HEK293 (cell line): Measurements from ENCODE around the gene CYB5R2.

Experiments used
- CTCF ChIA-PET: fragments of 350-600 bp; formaldehyde crosslinking; extraction: SDS; loops from one replicate; lab custom pipeline; 2021; ENCODE audit warnings: antibody characterized with exemption; lab: Yijun Ruan, JAX
- POLR2A ChIA-PET: fragments of 300-600 bp; formaldehyde crosslinking; extraction: SDS; loops from one replicate; lab custom pipeline; 2020; ENCODE audit warnings: antibody characterized with exemption, inconsistent platforms; lab: Yijun Ruan, JAX
- H3K27ac ChIP-seq: fragments of 200-500 bp; sonication (Bioruptor generic); 2 replicates; pipeline ENCODE4 v1.5.1; 2014; ENCODE audit warnings: low read depth, low read length, control low read depth, inconsistent platforms; ENCODE audit errors: extremely low read depth
- H3K36me3 ChIP-seq, 2 experiments: fragments of 200-500 bp in 1 of 2; sonication (Bioruptor generic) in 1 of 2; 1 replicate in 1 of 2; 2 replicates in 1 of 2; pipeline ENCODE4 v1.5.1; 2014 to 2017; ENCODE audit warnings: inconsistent platforms in 2 of 2, low read length in 2 of 2; ENCODE audit not compliant: control insufficient read depth in 2 of 2, insufficient read depth in 1 of 2
- H3K4me1 ChIP-seq: fragments of 200-500 bp; sonication (Bioruptor generic); 2 replicates; pipeline ENCODE4 v1.5.1; 2014; ENCODE audit warnings: mild to moderate bottlenecking, low read length, inconsistent platforms; ENCODE audit not compliant: control insufficient read depth, insufficient read depth
- H3K4me3 ChIP-seq: 2 replicates; pipeline ENCODE4 v1.5.1; 2011; ENCODE audit warnings: low read depth, mild to moderate bottlenecking, control low read depth, low read length, moderate library complexity
- H3K9me3 ChIP-seq: fragments of 200-500 bp; sonication (Bioruptor generic); 2 replicates; pipeline ENCODE4 v1.5.1; 2014; ENCODE audit warnings: low read depth, low read length, inconsistent platforms; ENCODE audit not compliant: control insufficient read depth, insufficient read depth
- BCL11A ChIP-seq: fragments of 450-650 bp; formaldehyde crosslinking; IDR thresholded peaks from 2 replicates; pipeline ENCODE4 v1.5.1; 2016; ENCODE audit warnings: low read depth, missing biosample characterization, missing genetic modification characterization
- GFI1B ChIP-seq: fragments of 450-650 bp; formaldehyde crosslinking; IDR thresholded peaks from 2 replicates; pipeline ENCODE4 v1.5.1; 2016; ENCODE audit warnings: missing biosample characterization, missing genetic modification characterization
- GLI4 ChIP-seq: fragments of 450-650 bp; formaldehyde crosslinking; IDR thresholded peaks from 2 replicates; pipeline ENCODE4 v1.5.1; 2016; ENCODE audit warnings: missing biosample characterization, missing genetic modification characterization
- HOXC10 ChIP-seq: sonication (generic); formaldehyde crosslinking; IDR thresholded peaks from 2 replicates; pipeline ENCODE4 v1.8.1; 2023; ENCODE audit warnings: mild to moderate bottlenecking, missing genetic modification reagents
- MYNN ChIP-seq: fragments of 450-650 bp; formaldehyde crosslinking; IDR thresholded peaks from 2 replicates; pipeline ENCODE4 v1.5.1; 2016; ENCODE audit warnings: missing biosample characterization, missing genetic modification characterization, borderline replicate concordance
- OSR2 ChIP-seq: fragments of 450-650 bp; formaldehyde crosslinking; IDR thresholded peaks from 2 replicates; pipeline ENCODE4 v1.5.1; 2016; ENCODE audit warnings: missing biosample characterization, missing genetic modification characterization
- TCF7L2 ChIP-seq: IDR thresholded peaks from 2 replicates; pipeline ENCODE4 v1.6.1; 2011; ENCODE audit warnings: low read depth, mild to moderate bottlenecking, inconsistent platforms, low read length, moderate library complexity, borderline replicate concordance
- YY2 ChIP-seq: fragments of 450-650 bp; formaldehyde crosslinking; IDR thresholded peaks from 2 replicates; pipeline ENCODE4 v1.5.1; 2016; ENCODE audit warnings: missing biosample characterization, missing genetic modification characterization
- ZBTB48 ChIP-seq: fragments of 450-650 bp; formaldehyde crosslinking; IDR thresholded peaks from 2 replicates; pipeline ENCODE4 v1.5.1; 2016; ENCODE audit warnings: missing biosample characterization, missing genetic modification characterization
- ZFP41 ChIP-seq: fragments of 450-650 bp; formaldehyde crosslinking; IDR thresholded peaks from 2 replicates; pipeline ENCODE4 v1.5.1; 2016; ENCODE audit warnings: missing biosample characterization, missing genetic modification characterization, borderline replicate concordance
- ZFP69B ChIP-seq: fragments of 450-650 bp; formaldehyde crosslinking; IDR thresholded peaks from 2 replicates; pipeline ENCODE4 v1.5.1; 2016; ENCODE audit warnings: missing biosample characterization, missing genetic modification characterization
- ZNF140 ChIP-seq: fragments of 450-650 bp; formaldehyde crosslinking; IDR thresholded peaks from 2 replicates; pipeline ENCODE4 v1.5.1; 2016; ENCODE audit warnings: missing biosample characterization, missing genetic modification characterization
- ZNF146 ChIP-seq: fragments of 450-650 bp; formaldehyde crosslinking; IDR thresholded peaks from 2 replicates; pipeline ENCODE4 v1.5.1; 2016; ENCODE audit warnings: missing biosample characterization, missing genetic modification characterization
- ZNF157 ChIP-seq: fragments of 450-650 bp; formaldehyde crosslinking; IDR thresholded peaks from 2 replicates; pipeline ENCODE4 v1.5.1; 2016; ENCODE audit warnings: missing biosample characterization, missing genetic modification characterization
- ZNF174 ChIP-seq: fragments of 450-650 bp; formaldehyde crosslinking; IDR thresholded peaks from 2 replicates; pipeline ENCODE4 v1.5.0; 2017; ENCODE audit warnings: missing biosample characterization, mild to moderate bottlenecking, missing genetic modification characterization
- ZNF221 ChIP-seq: fragments of 450-650 bp; formaldehyde crosslinking; IDR thresholded peaks from 2 replicates; pipeline ENCODE4 v1.5.1; 2017; ENCODE audit warnings: missing biosample characterization, missing genetic modification characterization, borderline replicate concordance
- ZNF248 ChIP-seq: fragments of 450-650 bp; formaldehyde crosslinking; IDR thresholded peaks from 2 replicates; pipeline ENCODE4 v1.5.1; 2017; ENCODE audit warnings: missing biosample characterization, missing genetic modification characterization
- ZNF302 ChIP-seq: fragments of 450-650 bp; formaldehyde crosslinking; IDR thresholded peaks from 2 replicates; pipeline ENCODE4 v1.5.1; 2016; ENCODE audit warnings: missing biosample characterization, missing genetic modification characterization, low read depth
- ZNF558 ChIP-seq: fragments of 450-650 bp; formaldehyde crosslinking; IDR thresholded peaks from 2 replicates; pipeline ENCODE4 v1.5.1; 2016; ENCODE audit warnings: missing biosample characterization, missing genetic modification characterization
- ZNF629 ChIP-seq: fragments of 450-650 bp; formaldehyde crosslinking; IDR thresholded peaks from 2 replicates; pipeline ENCODE4 v1.5.1; 2017; ENCODE audit warnings: missing biosample characterization, missing genetic modification characterization
- ZNF660 ChIP-seq: fragments of 450-650 bp; IDR thresholded peaks from 2 replicates; pipeline ENCODE4 v1.5.1; 2018; ENCODE audit warnings: missing biosample characterization, mild to moderate bottlenecking, missing genetic modification characterization
- TF ChIP-seq, protein P1 (sequence below): fragments of 450-650 bp; formaldehyde crosslinking; IDR thresholded peaks from 2 replicates; pipeline ENCODE4 v1.5.1; 2016; ENCODE audit warnings: missing biosample characterization, missing genetic modification characterization, low read depth
- TF ChIP-seq, protein P2 (sequence below): fragments of 450-650 bp; formaldehyde crosslinking; IDR thresholded peaks from 2 replicates; pipeline ENCODE4 v1.5.1; 2017; ENCODE audit warnings: missing biosample characterization, missing genetic modification characterization
- TF ChIP-seq, protein P3 (sequence below): fragments of 450-650 bp; formaldehyde crosslinking; IDR thresholded peaks from 2 replicates; pipeline ENCODE4 v1.5.1; 2016; ENCODE audit warnings: missing biosample characterization, missing genetic modification characterization
- TF ChIP-seq, protein P4 (sequence below): fragments of 450-650 bp; formaldehyde crosslinking; optimal IDR thresholded peaks from 2 replicates; pipeline ENCODE3; 2016; ENCODE audit warnings: missing biosample characterization, mild to moderate bottlenecking, missing genetic modification characterization
- TF ChIP-seq, protein P5 (sequence below): sonication (generic); formaldehyde crosslinking; IDR thresholded peaks from 2 replicates; pipeline ENCODE4 v1.8.1; 2022; ENCODE audit warnings: mild to moderate bottlenecking, moderate library complexity, missing genetic modification reagents

The CYB5R2 gene

DNA sequence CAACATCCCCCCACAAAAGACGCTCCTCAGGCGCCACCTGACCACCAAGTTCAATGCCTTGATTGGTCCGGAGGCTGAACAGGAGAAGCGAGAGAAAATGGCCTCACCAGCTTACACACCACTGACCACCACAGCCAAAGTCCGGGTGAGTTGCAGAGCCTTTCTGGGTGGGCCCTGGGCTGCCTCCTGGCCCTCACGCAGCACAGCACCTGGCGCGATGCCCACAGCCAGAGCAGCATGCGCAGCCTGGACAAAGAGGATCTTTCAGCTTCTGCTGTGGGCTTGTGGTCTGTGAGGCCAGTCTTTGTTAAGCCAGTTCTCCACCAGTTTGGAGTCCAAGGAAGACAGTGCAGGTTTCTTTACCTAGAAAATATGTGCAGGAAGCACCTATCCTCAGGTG is 21.6 kb downstream of the CYB5R2 start:
- CTCF ChIA-PET = interaction anchor here (0.5 to 6.7 kb wide), 5 partner anchors 14 to 199 kb away, joined by 3 to 124 read pairs (median 4); no protein-coding TSS in a partner anchor
- TF ChIP-seq ZNF157 (tag by site-specific recombination) (no peak), ZNF248 (tag by site-specific recombination) (no peak), ZFP69B (no peak), ZNF221 (tag by site-specific recombination) (no peak), ZBTB48 (tag by site-specific recombination) (no peak), MYNN (tag by site-specific recombination) (no peak), YY2 (tag by site-specific recombination) (no peak), ZNF146 (tag by site-specific recombination) (no peak), ZFP41 (tag by site-specific recombination) (no peak), OSR2 (tag by site-specific recombination) (no peak)
- TF ChIP-seq, protein P1, sequence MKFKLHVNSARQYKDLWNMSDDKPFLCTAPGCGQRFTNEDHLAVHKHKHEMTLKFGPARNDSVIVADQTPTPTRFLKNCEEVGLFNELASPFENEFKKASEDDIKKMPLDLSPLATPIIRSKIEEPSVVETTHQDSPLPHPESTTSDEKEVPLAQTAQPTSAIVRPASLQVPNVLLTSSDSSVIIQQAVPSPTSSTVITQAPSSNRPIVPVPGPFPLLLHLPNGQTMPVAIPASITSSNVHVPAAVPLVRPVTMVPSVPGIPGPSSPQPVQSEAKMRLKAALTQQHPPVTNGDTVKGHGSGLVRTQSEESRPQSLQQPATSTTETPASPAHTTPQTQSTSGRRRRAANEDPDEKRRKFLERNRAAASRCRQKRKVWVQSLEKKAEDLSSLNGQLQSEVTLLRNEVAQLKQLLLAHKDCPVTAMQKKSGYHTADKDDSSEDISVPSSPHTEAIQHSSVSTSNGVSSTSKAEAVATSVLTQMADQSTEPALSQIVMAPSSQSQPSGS (tag by site-specific recombination) = no peak
- TF ChIP-seq, protein P2, sequence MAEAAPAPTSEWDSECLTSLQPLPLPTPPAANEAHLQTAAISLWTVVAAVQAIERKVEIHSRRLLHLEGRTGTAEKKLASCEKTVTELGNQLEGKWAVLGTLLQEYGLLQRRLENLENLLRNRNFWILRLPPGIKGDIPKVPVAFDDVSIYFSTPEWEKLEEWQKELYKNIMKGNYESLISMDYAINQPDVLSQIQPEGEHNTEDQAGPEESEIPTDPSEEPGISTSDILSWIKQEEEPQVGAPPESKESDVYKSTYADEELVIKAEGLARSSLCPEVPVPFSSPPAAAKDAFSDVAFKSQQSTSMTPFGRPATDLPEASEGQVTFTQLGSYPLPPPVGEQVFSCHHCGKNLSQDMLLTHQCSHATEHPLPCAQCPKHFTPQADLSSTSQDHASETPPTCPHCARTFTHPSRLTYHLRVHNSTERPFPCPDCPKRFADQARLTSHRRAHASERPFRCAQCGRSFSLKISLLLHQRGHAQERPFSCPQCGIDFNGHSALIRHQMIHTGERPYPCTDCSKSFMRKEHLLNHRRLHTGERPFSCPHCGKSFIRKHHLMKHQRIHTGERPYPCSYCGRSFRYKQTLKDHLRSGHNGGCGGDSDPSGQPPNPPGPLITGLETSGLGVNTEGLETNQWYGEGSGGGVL (tag by site-specific recombination) = no peak
- H3K4me3 ChIP-seq = no peak overlapping the region
- H3K4me1 ChIP-seq = no peaks in the 10 kb centered on the region
- POLR2A ChIA-PET = no interaction called here
- no peaks in the 10 kb centered on the region for H3K9me3 ChIP-seq
- H3K27ac ChIP-seq = no peak overlapping the region
- H3K36me3 ChIP-seq = peaks cover 0 to 74% of the 10 kb centered on the region in 2 experiments; a peak in 1 of 3 replicates

DNA sequence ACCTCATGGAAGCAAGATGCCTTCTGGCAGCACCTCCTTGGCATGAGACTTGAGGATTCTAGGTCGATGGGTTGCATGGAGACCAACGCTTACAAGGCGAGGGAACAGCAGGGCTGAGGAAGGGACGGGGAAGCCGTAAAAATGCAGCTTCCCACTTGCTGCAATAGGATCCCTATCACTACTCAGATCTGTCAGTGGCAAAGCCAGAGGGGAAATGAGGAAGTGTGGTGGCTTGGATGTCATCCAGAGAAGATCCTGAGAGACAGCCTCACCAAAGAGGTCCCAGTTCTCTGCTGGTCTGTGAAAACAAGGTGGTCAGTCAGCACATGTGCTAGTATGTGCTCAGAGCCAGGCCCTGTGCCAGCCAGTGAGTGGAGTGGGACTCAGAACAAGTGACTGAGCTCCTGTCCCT is 22.2 kb downstream of the CYB5R2 start:
- Histone ChIP-seq H3K9me3 (no peaks in the 10 kb centered on the region), H3K4me3 (no peak overlapping the region), H3K27ac (no peak overlapping the region), H3K36me3 (peaks cover 0 to 74% of the 10 kb centered on the region in 2 experiments; a peak in 1 of 3 replicates), H3K4me1 (no peaks in the 10 kb centered on the region)
- POLR2A ChIA-PET = no interaction called here
- CTCF ChIA-PET = interaction anchor here (0.7 to 1.5 kb wide), 3 partner anchors 11 to 80 kb away, joined by 3 to 7 read pairs (median 6); no protein-coding TSS in a partner anchor
- TF ChIP-seq HOXC10 (CRISPR knock-in tag) = no peak
- no peak for TF ChIP-seq ZNF629 (tag by site-specific recombination)
- no peak for TF ChIP-seq GLI4
- TF ChIP-seq, protein P3, sequence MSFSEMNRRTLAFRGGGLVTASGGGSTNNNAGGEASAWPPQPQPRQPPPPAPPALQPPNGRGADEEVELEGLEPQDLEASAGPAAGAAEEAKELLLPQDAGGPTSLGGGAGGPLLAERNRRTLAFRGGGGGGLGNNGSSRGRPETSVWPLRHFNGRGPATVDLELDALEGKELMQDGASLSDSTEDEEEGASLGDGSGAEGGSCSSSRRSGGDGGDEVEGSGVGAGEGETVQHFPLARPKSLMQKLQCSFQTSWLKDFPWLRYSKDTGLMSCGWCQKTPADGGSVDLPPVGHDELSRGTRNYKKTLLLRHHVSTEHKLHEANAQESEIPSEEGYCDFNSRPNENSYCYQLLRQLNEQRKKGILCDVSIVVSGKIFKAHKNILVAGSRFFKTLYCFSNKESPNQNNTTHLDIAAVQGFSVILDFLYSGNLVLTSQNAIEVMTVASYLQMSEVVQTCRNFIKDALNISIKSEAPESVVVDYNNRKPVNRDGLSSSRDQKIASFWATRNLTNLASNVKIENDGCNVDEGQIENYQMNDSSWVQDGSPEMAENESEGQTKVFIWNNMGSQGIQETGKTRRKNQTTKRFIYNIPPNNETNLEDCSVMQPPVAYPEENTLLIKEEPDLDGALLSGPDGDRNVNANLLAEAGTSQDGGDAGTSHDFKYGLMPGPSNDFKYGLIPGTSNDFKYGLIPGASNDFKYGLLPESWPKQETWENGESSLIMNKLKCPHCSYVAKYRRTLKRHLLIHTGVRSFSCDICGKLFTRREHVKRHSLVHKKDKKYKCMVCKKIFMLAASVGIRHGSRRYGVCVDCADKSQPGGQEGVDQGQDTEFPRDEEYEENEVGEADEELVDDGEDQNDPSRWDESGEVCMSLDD (tag by site-specific recombination) = no peak
- TF ChIP-seq GFI1B = no peak
- TF ChIP-seq ZNF558 = no peak
- TF ChIP-seq, protein P4, sequence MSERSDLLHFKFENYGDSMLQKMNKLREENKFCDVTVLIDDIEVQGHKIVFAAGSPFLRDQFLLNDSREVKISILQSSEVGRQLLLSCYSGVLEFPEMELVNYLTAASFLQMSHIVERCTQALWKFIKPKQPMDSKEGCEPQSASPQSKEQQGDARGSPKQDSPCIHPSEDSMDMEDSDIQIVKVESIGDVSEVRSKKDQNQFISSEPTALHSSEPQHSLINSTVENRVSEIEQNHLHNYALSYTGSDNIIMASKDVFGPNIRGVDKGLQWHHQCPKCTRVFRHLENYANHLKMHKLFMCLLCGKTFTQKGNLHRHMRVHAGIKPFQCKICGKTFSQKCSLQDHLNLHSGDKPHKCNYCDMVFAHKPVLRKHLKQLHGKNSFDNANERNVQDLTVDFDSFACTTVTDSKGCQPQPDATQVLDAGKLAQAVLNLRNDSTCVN (tag by site-specific recombination) = no peak
- no peak for TF ChIP-seq ZNF302 (tag by site-specific recombination)
- TF ChIP-seq ZNF660 = no peak
- no peak for TF ChIP-seq ZFP69B
- no peak for TF ChIP-seq ZNF140 (tag by site-specific recombination)
- TF ChIP-seq, protein P5, sequence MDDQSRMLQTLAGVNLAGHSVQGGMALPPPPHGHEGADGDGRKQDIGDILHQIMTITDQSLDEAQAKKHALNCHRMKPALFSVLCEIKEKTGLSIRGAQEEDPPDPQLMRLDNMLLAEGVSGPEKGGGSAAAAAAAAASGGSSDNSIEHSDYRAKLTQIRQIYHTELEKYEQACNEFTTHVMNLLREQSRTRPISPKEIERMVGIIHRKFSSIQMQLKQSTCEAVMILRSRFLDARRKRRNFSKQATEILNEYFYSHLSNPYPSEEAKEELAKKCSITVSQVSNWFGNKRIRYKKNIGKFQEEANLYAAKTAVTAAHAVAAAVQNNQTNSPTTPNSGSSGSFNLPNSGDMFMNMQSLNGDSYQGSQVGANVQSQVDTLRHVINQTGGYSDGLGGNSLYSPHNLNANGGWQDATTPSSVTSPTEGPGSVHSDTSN (CRISPR knock-in tag) = no peak
- TF ChIP-seq TCF7L2 = no peak
- TF ChIP-seq ZNF174 (tag by site-specific recombination) = no peak
- no peak for TF ChIP-seq BCL11A
